SIG-M5 treated with dmso at 0.1 percent for 504 hours (cell line): ENCODE measurements around the gene ARPC4.
"Not testable (repeated sequence)": the region's sequence is repeated elsewhere in the genome, so short reads cannot be mapped to it uniquely, and the experiment has no call there.

Experiments
- DNase-seq: peaks from one replicate; lab custom pipeline; 2025; ENCODE audit not compliant: unreplicated experiment; lab: John Stamatoyannopoulos, UW

The ARPC4 gene

GRCh38 chr3:9851383-9851782 is 58.5 kb downstream of the ARPC4 start:
- not testable (repeated sequence) for DNase-seq

- not testable (repeated sequence) for DNase-seq
These were observed 59.0 kb downstream of the ARPC4 start for GRCh38 chr3:9851926-9852325.

GRCh38 chr3:9852528-9852927 is 59.6 kb downstream of the ARPC4 start:
- no peak for DNase-seq

- not testable (repeated sequence) for DNase-seq
These were observed 61.5 kb downstream of the ARPC4 start for GRCh38 chr3:9854291-9854940.

GRCh38 chr3:9855594-9855993 is 62.7 kb downstream of the ARPC4 start:
- no peak for DNase-seq
